Retinal pigment epithelial cell (primary cell): ENCODE results near the gene NR6A1.

Experiments used
- DNase-seq: peaks from one replicate; pipeline ENCODE4 v3.0.0-alpha.2; 2010; ENCODE audit warnings: low read depth
- H3K4me3 ChIP-seq: 2 replicates; pipeline ENCODE4 v1.5.1; 2011; ENCODE audit warnings: mild to moderate bottlenecking, low read length, control low read depth, moderate library complexity
- CTCF ChIP-seq: conservative IDR thresholded peaks from 2 replicates; pipeline ENCODE4 v1.5.1; 2011; ENCODE audit warnings: low read depth, low read length, control low read depth, inconsistent platforms

NR6A1 gene

GRCh38 chr9:124716808-124717207 is 54.3 kb downstream of the NR6A1 start:
- TF ChIP-seq CTCF: no peak
- H3K4me3 ChIP-seq: no peak overlapping the region
- DNase-seq: no peak

- no peak overlapping the region for H3K4me3 ChIP-seq
- no peak for DNase-seq
- no peak for TF ChIP-seq CTCF
These were observed 60.3 kb downstream of the NR6A1 start for GRCh38 chr9:124710766-124711165.

GRCh38 chr9:124709292-124709690 is 61.8 kb downstream of the NR6A1 start:
- H3K4me3 ChIP-seq: no peak overlapping the region
- no peak for DNase-seq
- TF ChIP-seq CTCF: no peak

GRCh38 chr9:124708633-124709291 is 62.3 kb downstream of the NR6A1 start:
- no peak overlapping the region for H3K4me3 ChIP-seq
- no peak for DNase-seq

GRCh38 chr9:124708074-124708473 is 63.0 kb downstream of the NR6A1 start:
- no peak for TF ChIP-seq CTCF
- no peak overlapping the region for H3K4me3 ChIP-seq
- no peak for DNase-seq

More at GRCh38 chr9:124708633-124709291, 62.3 kb downstream of the NR6A1 start:
- TF ChIP-seq CTCF: no peak

GRCh38 chr9:124707666-124708065 is 63.4 kb downstream of the NR6A1 start:
- no peak overlapping the region for H3K4me3 ChIP-seq
- DNase-seq: no peak
- no peak for TF ChIP-seq CTCF

GRCh38 chr9:124706685-124707084 is 64.4 kb downstream of the NR6A1 start:
- no peak overlapping the region for H3K4me3 ChIP-seq
- DNase-seq: no peak
- no peak for TF ChIP-seq CTCF
